Measurements from ENCODE around the gene TASP1. TPM values are rescaled to one million over a fixed set of nuclear protein-coding genes. Genes with fewer than 3 reads are reported as not detected.
"Not testable (repeated sequence)": the region's sequence is repeated elsewhere in the genome, so short reads cannot be mapped to it uniquely, and the experiment has no call there.

Gene TASP1
- total RNA-seq, 4 donors from 2014 or later, result 15.2 to 21.3 (median 17.8) TPM

DNA sequence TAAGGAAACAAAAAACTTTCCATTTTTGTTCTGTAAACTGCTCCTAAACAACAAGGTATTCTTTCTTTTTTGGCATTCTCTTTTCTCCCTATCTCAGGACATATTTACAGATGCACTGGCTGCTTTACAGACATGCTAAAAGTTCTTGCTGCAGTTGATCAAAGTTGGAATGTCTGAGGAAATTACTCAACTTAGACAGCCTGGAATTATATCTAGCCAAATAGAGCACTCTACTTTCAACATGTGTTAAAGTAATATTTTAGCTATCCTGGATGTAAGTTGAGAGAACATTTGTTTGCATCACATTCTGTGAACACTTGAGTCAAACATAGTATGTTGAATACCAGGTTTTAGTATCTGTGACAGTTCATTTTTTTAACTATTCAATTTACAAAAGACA, 24.8 kb downstream of the TASP1 start:
- no peak overlapping the region for H3K4me3 ChIP-seq
- no peak for ATAC-seq
- peaks cover 0 to 29% (median 6%) of the 10 kb centered on the region in 3 donors for H3K4me1 ChIP-seq
- H3K27me3 ChIP-seq, result no peaks in the 10 kb centered on the region
- H3K36me3 ChIP-seq, result peaks cover 0 to 7% of the 10 kb centered on the region in 2 donors
- H3K9me3 ChIP-seq, result no peaks in the 10 kb centered on the region
- H3K27ac ChIP-seq, result peak overlapping the region in 1 of 4 donors; percentile 12
- TF ChIP-seq, protein P1, sequence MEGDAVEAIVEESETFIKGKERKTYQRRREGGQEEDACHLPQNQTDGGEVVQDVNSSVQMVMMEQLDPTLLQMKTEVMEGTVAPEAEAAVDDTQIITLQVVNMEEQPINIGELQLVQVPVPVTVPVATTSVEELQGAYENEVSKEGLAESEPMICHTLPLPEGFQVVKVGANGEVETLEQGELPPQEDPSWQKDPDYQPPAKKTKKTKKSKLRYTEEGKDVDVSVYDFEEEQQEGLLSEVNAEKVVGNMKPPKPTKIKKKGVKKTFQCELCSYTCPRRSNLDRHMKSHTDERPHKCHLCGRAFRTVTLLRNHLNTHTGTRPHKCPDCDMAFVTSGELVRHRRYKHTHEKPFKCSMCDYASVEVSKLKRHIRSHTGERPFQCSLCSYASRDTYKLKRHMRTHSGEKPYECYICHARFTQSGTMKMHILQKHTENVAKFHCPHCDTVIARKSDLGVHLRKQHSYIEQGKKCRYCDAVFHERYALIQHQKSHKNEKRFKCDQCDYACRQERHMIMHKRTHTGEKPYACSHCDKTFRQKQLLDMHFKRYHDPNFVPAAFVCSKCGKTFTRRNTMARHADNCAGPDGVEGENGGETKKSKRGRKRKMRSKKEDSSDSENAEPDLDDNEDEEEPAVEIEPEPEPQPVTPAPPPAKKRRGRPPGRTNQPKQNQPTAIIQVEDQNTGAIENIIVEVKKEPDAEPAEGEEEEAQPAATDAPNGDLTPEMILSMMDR (IDR thresholded peaks at IDR 0.05), result no peak
- TF ChIP-seq POLR2A (IDR thresholded peaks at IDR 0.05) (no peak), POLR2AphosphoS5 (IDR thresholded peaks at IDR 0.05) (no peak), EP300 (IDR thresholded peaks at IDR 0.05) (no peak)

DNA sequence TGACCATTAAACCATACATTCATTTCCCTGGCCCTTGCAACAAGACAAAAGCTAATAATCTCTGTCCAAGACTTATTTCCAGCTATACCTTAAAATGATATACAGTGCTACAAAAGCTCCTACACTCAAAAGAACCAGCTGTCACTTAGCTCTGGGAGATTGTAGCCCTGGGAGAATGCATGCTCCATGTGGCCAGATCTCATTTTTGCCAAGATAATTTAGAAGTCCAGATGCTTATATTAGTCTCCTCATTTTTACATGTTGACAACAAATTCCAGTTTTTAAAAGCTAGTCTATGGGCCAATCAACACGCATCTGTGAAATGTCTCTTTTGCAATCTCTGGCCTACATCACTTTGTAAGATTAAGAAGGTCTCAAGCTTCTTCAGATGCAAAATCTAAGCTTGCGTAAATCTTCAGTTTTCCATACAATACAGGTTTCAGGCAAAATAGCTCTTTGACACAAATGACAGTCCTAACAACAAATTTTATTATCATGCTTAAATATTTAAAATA, 27.1 kb downstream of the TASP1 start:
- Histone ChIP-seq H3K27ac (no peak overlapping the region), H3K36me3 (peaks cover 0 to 6% of the 10 kb centered on the region in 2 donors), H3K4me1 (peaks cover 0 to 29% (median 6%) of the 10 kb centered on the region in 3 donors), H3K9me3 (no peaks in the 10 kb centered on the region), H3K4me3 (no peak overlapping the region), H3K27me3 (no peaks in the 10 kb centered on the region)
- ATAC-seq, result no peak
- 87 to 100% methylated on average over 2 of the region's 2 CpGs for WGBS, 2 donors (ENCODE audit: low coverage in 1 of 2)
- TF ChIP-seq EP300 (IDR thresholded peaks at IDR 0.05), result no peak

DNA sequence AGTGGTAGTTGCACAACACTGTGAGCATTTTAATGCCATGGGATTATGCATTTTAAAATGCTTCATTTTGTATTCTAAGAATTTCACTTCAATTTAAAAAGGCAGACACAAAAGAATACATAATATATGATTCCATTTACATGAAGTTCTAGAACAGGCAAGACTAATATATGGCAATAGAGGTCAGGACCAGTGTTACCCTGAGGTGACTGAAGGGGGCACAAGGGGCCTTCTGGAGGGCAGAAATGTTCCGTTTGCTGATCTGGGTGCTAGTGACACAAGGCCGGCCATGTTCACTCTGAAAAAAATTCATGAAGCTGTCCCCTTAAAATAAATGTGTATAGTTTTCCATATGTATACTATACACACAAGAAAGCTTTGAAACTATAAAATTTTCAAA, 28.5 kb downstream of the TASP1 start:
- Histone ChIP-seq H3K9me3 (no peaks in the 10 kb centered on the region), H3K36me3 (no peaks in the 10 kb centered on the region), H3K4me3 (no peak overlapping the region), H3K27me3 (no peaks in the 10 kb centered on the region), H3K4me1 (peaks cover 0 to 24% (median 6%) of the 10 kb centered on the region in 3 donors), H3K27ac (no peak overlapping the region)
- no peak for ATAC-seq
- 80 to 88% methylated on average over 2 of the region's 2 CpGs for WGBS, 2 donors (ENCODE audit: low coverage in 1 of 2)
- TF ChIP-seq, protein P1 (IDR thresholded peaks at IDR 0.05), result peak in 1 of 4 experiments; percentile 21
- TF ChIP-seq EP300 (IDR thresholded peaks at IDR 0.05), result no peak

DNA sequence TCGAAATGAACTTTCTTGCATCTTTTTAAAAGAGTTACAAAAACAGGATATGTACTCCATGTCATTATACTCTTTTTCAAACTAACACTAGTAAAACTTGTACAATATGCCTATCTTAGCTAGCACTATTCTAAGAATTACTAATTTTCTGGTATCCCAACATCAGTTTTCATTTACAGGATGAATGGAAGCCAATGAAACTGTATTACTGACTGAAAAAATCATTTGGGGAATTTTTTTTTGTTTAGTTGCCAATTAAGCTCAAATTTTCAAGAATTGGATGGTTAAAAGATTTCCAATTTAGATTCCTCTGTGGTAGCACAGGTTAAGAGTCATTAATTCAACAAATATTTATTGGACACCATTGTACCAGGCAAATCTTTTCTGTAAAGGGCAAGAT, 30.7 kb downstream of the TASP1 start:
- no peak overlapping the region for H3K4me3 ChIP-seq
- no peak overlapping the region for H3K27ac ChIP-seq
- peaks cover 0 to 3% (median 0%) of the 10 kb centered on the region in 3 donors for H3K4me1 ChIP-seq
- whole genome bisulfite sequencing, 2 donors (ENCODE audit: low coverage in 1 of 2), result 90 to 100% methylated on average over 1 of the region's 1 CpG
- ATAC-seq, result no peak
- H3K27me3 ChIP-seq, result no peaks in the 10 kb centered on the region
- no peaks in the 10 kb centered on the region for H3K9me3 ChIP-seq
- TF ChIP-seq, protein P1 (IDR thresholded peaks at IDR 0.05), result no peak
- TF ChIP-seq POLR2AphosphoS5 (IDR thresholded peaks at IDR 0.05) (no peak), POLR2A (IDR thresholded peaks at IDR 0.05) (no peak), EP300 (IDR thresholded peaks at IDR 0.05) (no peak)
- H3K36me3 ChIP-seq, result no peaks in the 10 kb centered on the region

DNA sequence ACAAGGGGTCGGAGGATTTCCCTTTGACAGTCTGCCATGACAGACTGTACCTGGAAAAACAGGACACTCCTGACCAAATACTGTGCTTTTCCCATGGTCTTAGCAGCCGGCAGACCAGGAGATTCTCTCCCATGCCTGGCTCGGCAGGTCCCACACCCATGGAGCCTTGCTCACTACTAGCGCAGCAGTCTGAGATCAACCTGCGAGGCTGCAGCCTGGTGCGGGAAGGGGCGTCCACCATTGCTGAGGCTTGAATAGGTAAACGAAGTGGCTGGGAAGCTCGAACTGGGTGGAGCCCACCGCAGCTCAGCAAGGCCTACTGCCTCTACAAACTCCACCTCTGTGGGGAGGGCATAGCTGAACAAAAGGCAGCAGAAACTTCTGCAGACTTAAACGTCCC, 45.3 kb downstream of the TASP1 start:
- not testable (repeated sequence) for H3K27me3 ChIP-seq, H3K27ac ChIP-seq, H3K36me3 ChIP-seq, ATAC-seq, H3K9me3 ChIP-seq, H3K4me3 ChIP-seq, H3K4me1 ChIP-seq
- 67 to 100% methylated on average over 1 to 6 of the region's 11 CpGs for WGBS, 2 donors (ENCODE audit: low coverage in 1 of 2)

DNA sequence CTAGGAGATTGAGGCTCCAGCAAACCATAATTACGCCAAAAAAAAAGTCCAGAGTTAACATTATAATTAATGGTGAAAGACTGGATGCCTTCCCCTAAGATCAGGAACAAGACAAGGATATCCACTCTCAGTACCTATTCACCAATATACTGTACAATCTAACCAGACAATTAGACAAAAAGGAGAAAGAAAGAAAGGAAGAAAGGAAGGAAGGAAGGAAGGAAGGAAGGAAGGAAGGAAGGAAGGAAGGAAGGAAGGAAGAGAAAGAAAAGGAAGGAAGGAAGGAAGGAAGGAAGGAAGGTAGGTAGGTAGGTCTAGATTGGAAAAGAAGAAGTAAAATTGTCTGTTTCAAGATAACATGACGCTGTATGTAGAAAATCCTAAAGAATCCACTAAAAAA, 50.7 kb downstream of the TASP1 start:
- Histone ChIP-seq H3K4me3 (no peak overlapping the region), H3K9me3 (peaks cover 0 to 4% (median 0%) of the 10 kb centered on the region in 3 donors), H3K36me3 (peaks cover 0 to 19% of the 10 kb centered on the region in 2 donors), H3K4me1 (no peaks in the 10 kb centered on the region), H3K27ac (no peak overlapping the region), H3K27me3 (no peaks in the 10 kb centered on the region)
- 50 to 92% methylated on average over 2 of the region's 2 CpGs for whole genome bisulfite sequencing, 2 donors (ENCODE audit: low coverage in 1 of 2)
- TF ChIP-seq POLR2AphosphoS5 (IDR thresholded peaks at IDR 0.05), result no peak
- TF ChIP-seq, protein P1 (IDR thresholded peaks at IDR 0.05), result no peak
- ATAC-seq, result no peak
